Nephron progenitor cell (in vitro differentiated cells): ENCODE data around the gene KAT2B.

Experiments used
- DNase-seq: peaks from one replicate; pipeline ENCODE4 v3.0.0; 2021
- H3K27ac Mint-ChIP-seq: 2 replicates; pipeline ENCODE4 v1.8.0; 2021; ENCODE audit warnings: mild to moderate bottlenecking, moderate library complexity, mixed read lengths
- H3K27me3 Mint-ChIP-seq: 2 replicates; pipeline ENCODE4 v1.8.0; 2021; ENCODE audit warnings: mild to moderate bottlenecking, low read depth, mixed read lengths; ENCODE audit not compliant: poor library complexity
- H3K36me3 Mint-ChIP-seq: 2 replicates; pipeline ENCODE4 v1.8.0; 2021; ENCODE audit warnings: low read depth, mixed read lengths
- H3K4me1 Mint-ChIP-seq: 2 replicates; pipeline ENCODE4 v1.8.0; 2021; ENCODE audit warnings: mixed read lengths
- H3K4me3 Mint-ChIP-seq: 2 replicates; pipeline ENCODE4 v1.8.0; 2021; ENCODE audit warnings: mild to moderate bottlenecking, moderate library complexity, mixed read lengths
- H3K9me3 Mint-ChIP-seq: 2 replicates; pipeline ENCODE4 v1.8.0; 2021; ENCODE audit warnings: mild to moderate bottlenecking, moderate library complexity, mixed read lengths
- TF ChIP-seq, protein P1 (sequence below): fragments of 200-600 bp; sonication (generic); IDR thresholded peaks from 2 replicates; pipeline ENCODE4 v1.5.0; 2021; ENCODE audit warnings: antibody characterized with exemption

The KAT2B gene

DNA sequence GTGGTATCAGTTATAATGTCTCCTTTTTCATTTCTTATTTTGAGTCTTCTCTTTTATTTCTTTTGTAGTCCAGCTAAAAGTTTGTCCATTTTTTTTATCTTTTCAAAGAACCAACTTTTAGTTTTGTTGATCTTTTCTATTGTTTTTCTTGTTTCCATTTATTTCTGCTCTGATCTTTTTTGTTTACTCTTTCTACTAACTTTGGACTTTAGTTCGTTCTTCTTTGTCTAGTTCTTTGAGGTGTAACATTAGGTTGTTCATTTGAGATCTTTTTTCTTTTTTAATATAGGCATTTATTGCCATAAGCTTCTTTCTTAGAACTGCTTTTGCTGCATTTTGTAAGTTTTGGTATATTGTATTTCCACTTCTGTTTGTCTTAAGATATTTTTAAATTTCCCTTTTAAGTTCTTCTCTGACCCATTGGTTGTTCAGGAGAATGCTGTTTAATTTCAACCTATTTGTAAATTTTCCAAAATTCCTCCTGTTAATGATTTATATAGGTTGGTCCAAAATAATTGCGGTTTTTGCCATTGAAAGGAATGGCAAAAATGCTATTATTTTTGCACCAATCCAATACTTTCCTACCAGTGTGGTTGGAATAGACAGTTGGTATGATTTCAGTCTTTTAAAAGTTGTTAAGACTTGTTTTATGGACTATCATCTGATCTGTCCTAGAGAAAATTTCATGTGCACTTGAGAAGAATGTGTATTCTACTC lies 51.2 kb downstream of the KAT2B start:
- DNase-seq, result no peak
- Mint-ChIP-seq H3K27me3 (no peaks in the 10 kb centered on the region), H3K27ac (no peak overlapping the region), H3K4me3 (no peak overlapping the region), H3K9me3 (peaks cover 28% of the 10 kb centered on the region), H3K4me1 (no peaks in the 10 kb centered on the region), H3K36me3 (peaks cover 18% of the 10 kb centered on the region)
- TF ChIP-seq, protein P1, sequence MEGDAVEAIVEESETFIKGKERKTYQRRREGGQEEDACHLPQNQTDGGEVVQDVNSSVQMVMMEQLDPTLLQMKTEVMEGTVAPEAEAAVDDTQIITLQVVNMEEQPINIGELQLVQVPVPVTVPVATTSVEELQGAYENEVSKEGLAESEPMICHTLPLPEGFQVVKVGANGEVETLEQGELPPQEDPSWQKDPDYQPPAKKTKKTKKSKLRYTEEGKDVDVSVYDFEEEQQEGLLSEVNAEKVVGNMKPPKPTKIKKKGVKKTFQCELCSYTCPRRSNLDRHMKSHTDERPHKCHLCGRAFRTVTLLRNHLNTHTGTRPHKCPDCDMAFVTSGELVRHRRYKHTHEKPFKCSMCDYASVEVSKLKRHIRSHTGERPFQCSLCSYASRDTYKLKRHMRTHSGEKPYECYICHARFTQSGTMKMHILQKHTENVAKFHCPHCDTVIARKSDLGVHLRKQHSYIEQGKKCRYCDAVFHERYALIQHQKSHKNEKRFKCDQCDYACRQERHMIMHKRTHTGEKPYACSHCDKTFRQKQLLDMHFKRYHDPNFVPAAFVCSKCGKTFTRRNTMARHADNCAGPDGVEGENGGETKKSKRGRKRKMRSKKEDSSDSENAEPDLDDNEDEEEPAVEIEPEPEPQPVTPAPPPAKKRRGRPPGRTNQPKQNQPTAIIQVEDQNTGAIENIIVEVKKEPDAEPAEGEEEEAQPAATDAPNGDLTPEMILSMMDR, result no peak

- no peak for DNase-seq
- Mint-ChIP-seq H3K4me3 (no peak overlapping the region), H3K4me1 (no peaks in the 10 kb centered on the region), H3K9me3 (peaks cover 9% of the 10 kb centered on the region), H3K27ac (no peak overlapping the region), H3K27me3 (peaks cover 5% of the 10 kb centered on the region), H3K36me3 (peaks cover 7% of the 10 kb centered on the region)
- TF ChIP-seq, protein P1, result no peak
Measured at GRCh38 chr3:20095470-20095869, 55.2 kb downstream of the KAT2B start.

DNA sequence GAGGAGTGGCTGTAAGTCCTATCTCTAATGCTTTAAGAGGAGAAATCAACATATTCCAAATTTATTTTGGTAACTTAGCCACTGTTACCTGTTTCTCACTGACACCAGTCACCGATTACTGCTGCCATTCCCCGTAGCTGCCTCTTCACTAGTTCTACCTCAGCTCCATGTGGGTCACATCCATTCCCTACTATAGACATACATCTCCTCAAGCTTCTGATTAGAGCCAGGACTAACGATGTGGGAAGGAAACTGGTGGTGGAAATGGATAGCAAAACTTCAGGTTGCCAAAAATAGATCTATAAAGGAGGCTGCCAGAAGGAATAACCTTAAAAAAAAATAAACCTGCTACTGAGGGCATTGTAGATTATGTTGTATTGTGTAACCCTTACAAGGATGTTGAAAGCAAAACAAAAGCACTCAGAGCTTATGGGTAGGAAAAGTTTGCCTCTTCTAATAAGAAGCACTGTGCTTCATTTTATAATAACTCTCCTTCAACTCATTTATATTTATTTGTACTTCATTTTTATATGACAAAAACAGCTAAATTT lies 56.0 kb downstream of the KAT2B start:
- Mint-ChIP-seq H3K36me3 (peaks cover 4% of the 10 kb centered on the region), H3K4me3 (no peak overlapping the region), H3K9me3 (peaks cover 3% of the 10 kb centered on the region), H3K27me3 (peaks cover 5% of the 10 kb centered on the region), H3K4me1 (no peaks in the 10 kb centered on the region), H3K27ac (no peak overlapping the region)
- TF ChIP-seq, protein P1, result no peak
- no peak for DNase-seq

DNA sequence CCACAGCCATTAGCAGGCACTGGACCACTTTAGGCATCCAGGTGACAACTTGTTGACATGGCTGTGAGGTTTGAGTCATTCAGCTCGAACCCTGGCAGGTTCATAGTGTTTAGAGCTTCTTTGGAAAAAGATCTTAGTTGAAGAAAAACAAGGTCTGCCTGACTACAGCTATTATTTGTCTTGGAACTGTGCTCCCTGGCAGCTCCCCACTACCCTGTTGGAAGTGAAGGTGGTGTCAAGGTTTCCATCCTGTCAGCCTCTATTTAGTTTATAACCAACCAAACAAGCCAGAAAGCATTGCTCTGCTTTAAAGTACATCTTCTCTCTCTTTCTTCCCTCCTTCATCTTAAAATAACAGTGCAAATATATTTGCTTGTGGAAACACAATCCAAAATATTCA lies 56.8 kb downstream of the KAT2B start:
- H3K27me3 Mint-ChIP-seq, result peaks cover 5% of the 10 kb centered on the region
- H3K4me3 Mint-ChIP-seq, result no peak overlapping the region
- TF ChIP-seq, protein P1, result no peak
- no peaks in the 10 kb centered on the region for H3K9me3 Mint-ChIP-seq
- DNase-seq, result no peak
- H3K36me3 Mint-ChIP-seq, result no peaks in the 10 kb centered on the region
- no peaks in the 10 kb centered on the region for H3K4me1 Mint-ChIP-seq
- H3K27ac Mint-ChIP-seq, result no peak overlapping the region

- TF ChIP-seq, protein P1, result no peak
- peaks cover 5% of the 10 kb centered on the region for H3K27me3 Mint-ChIP-seq
- no peaks in the 10 kb centered on the region for H3K36me3 Mint-ChIP-seq
- no peak for DNase-seq
- H3K4me3 Mint-ChIP-seq, result no peak overlapping the region
- H3K4me1 Mint-ChIP-seq, result no peaks in the 10 kb centered on the region
- no peaks in the 10 kb centered on the region for H3K9me3 Mint-ChIP-seq
- no peak overlapping the region for H3K27ac Mint-ChIP-seq
Measured at GRCh38 chr3:20099060-20099459, 58.8 kb downstream of the KAT2B start.

DNA sequence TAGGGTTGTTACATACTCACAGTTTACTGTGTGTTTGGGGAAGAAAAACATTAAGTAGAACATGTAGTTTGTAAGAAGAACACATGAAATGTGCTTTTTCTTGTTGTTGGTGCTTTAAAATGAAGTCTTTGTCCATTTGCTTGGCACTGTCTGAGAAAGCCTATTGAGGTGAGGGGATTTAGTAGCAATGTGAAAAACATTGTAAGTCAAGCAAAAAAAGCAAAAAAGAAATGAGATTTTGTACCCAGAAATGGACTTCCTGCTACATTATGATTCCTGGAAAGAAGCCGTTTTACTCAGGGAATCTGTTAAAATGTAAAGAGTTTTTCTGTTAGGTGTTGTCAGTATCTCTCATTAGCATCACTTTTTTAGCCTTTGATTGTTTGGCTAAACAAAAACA lies 59.9 kb downstream of the KAT2B start:
- no peak for DNase-seq
- Mint-ChIP-seq H3K4me3 (no peak overlapping the region), H3K9me3 (no peaks in the 10 kb centered on the region), H3K36me3 (no peaks in the 10 kb centered on the region), H3K4me1 (no peaks in the 10 kb centered on the region), H3K27ac (no peak overlapping the region), H3K27me3 (peaks cover 6% of the 10 kb centered on the region)
- TF ChIP-seq, protein P1, result no peak
